GM12878 (cell line): ENCODE results near the gene LONRF3.
"Not testable (repeated sequence)": the region's sequence is repeated elsewhere in the genome, so short reads cannot be mapped to it uniquely, and the experiment has no call there.

ENCODE experiments used
- CHD2 ChIP-seq: IDR thresholded peaks from 2 replicates; pipeline ENCODE4 v1.6.1; 2011; ENCODE audit warnings: low read depth, low read length, improper control_type of control experiment, borderline replicate concordance
- CHD4 ChIP-seq: fragments of 200-600 bp; sonication (generic); IDR thresholded peaks from 2 replicates; pipeline ENCODE4 v1.6.1; 2016; ENCODE audit warnings: mild to moderate bottlenecking
- HDAC2 ChIP-seq: fragments of 200-600 bp; sonication (generic); IDR thresholded peaks from 2 replicates; pipeline ENCODE4 v1.6.1; 2017
- HDAC6 ChIP-seq: fragments of 200-600 bp; sonication (generic); IDR thresholded peaks from one replicate; pipeline ENCODE4 v1.8.0; 2017; ENCODE audit warnings: antibody characterized with exemption; ENCODE audit not compliant: unreplicated experiment
- NBN ChIP-seq: fragments of 450-650 bp; IDR thresholded peaks from 2 replicates; pipeline ENCODE4 v1.6.1; 2016
- NR2C1 ChIP-seq: fragments of 450-650 bp; IDR thresholded peaks from 2 replicates; pipeline ENCODE4 v1.6.1; 2017; ENCODE audit warnings: antibody characterized with exemption, mild to moderate bottlenecking, moderate library complexity
- POLR2A ChIP-seq: IDR thresholded peaks from 2 replicates; pipeline ENCODE4 v1.6.1; 2011; ENCODE audit warnings: low read depth, mild to moderate bottlenecking, low read length
- POLR2AphosphoS5 ChIP-seq: IDR thresholded peaks from 2 replicates; pipeline ENCODE4 v1.6.1; 2011; ENCODE audit warnings: mild to moderate bottlenecking, low read length, inconsistent platforms
- SREBF1 ChIP-seq: IDR thresholded peaks from 2 replicates; pipeline ENCODE4 v1.6.1; 2012; ENCODE audit warnings: mild to moderate bottlenecking, low read length
- TAF1 ChIP-seq: IDR thresholded peaks from 2 replicates; pipeline ENCODE4 v1.6.1; 2011; ENCODE audit warnings: mild to moderate bottlenecking, low read depth, low read length, borderline replicate concordance
- TCF12 ChIP-seq: IDR thresholded peaks from 2 replicates; pipeline ENCODE4 v1.6.1; 2011; ENCODE audit warnings: low read depth, mild to moderate bottlenecking, low read length
- TF ChIP-seq, protein P1 (sequence below), 3 experiments: IDR thresholded peaks in 2 of 3; conservative IDR thresholded peaks in 1 of 3; 2 replicates each; pipeline ENCODE4 v1.5.1; 2011; ENCODE audit warnings: low read depth in 3 of 3, low read length in 3 of 3, mild to moderate bottlenecking in 3 of 3, control low read depth in 2 of 3, moderate library complexity in 2 of 3, inconsistent platforms in 1 of 3, mixed read lengths in 1 of 3; ENCODE audit not compliant: control insufficient read depth in 2 of 3, insufficient read depth in 1 of 3; ENCODE audit errors: extremely low read depth in 1 of 3
- TF ChIP-seq, protein P2 (sequence below): IDR thresholded peaks from 2 replicates; pipeline ENCODE4 v1.6.1; 2011; ENCODE audit warnings: mild to moderate bottlenecking, low read depth, low read length, moderate library complexity; ENCODE audit not compliant: insufficient replicate concordance
- TF ChIP-seq, protein P3 (sequence below): fragments of 450-650 bp; IDR thresholded peaks from 2 replicates; pipeline ENCODE4 v1.6.1; 2017; ENCODE audit warnings: mild to moderate bottlenecking

DNA sequence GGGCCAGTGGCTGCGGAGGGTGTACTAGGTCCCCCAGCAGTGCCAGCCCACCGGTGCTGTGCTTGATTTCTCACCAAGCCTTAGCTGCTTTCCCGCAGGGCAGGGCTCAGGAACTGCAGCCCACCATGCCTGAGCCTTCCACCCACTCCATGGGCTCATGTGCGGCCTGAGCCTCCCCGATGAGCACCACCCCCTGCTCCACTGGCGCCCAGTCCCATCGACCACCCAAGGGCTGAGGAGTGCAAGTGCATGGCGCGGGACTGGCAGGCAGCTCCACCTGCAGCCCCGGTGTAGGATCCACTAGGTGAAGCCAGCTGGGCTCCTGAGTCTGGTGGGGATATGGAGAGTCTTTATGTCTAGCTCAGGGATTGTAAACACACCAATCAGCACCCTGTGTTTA, 55.2 kb downstream of the LONRF3 start:
- TF ChIP-seq CHD4, HDAC2, CHD2, POLR2A, NBN, POLR2AphosphoS5, TCF12, NR2C1, HDAC6, TAF1, SREBF1: not testable (repeated sequence)
- TF ChIP-seq, protein P1, sequence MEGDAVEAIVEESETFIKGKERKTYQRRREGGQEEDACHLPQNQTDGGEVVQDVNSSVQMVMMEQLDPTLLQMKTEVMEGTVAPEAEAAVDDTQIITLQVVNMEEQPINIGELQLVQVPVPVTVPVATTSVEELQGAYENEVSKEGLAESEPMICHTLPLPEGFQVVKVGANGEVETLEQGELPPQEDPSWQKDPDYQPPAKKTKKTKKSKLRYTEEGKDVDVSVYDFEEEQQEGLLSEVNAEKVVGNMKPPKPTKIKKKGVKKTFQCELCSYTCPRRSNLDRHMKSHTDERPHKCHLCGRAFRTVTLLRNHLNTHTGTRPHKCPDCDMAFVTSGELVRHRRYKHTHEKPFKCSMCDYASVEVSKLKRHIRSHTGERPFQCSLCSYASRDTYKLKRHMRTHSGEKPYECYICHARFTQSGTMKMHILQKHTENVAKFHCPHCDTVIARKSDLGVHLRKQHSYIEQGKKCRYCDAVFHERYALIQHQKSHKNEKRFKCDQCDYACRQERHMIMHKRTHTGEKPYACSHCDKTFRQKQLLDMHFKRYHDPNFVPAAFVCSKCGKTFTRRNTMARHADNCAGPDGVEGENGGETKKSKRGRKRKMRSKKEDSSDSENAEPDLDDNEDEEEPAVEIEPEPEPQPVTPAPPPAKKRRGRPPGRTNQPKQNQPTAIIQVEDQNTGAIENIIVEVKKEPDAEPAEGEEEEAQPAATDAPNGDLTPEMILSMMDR (IDR thresholded peaks at IDR 0.05 in 2 of 3, conservative IDR thresholded peaks at IDR 0.05 in 1 of 3; ENCODE audit: control insufficient read depth in 2 of 3, extremely low read depth in 1 of 3, insufficient read depth in 1 of 3, low read depth in 3 of 3, low read length in 3 of 3) = not testable (repeated sequence)
- TF ChIP-seq, protein P2, sequence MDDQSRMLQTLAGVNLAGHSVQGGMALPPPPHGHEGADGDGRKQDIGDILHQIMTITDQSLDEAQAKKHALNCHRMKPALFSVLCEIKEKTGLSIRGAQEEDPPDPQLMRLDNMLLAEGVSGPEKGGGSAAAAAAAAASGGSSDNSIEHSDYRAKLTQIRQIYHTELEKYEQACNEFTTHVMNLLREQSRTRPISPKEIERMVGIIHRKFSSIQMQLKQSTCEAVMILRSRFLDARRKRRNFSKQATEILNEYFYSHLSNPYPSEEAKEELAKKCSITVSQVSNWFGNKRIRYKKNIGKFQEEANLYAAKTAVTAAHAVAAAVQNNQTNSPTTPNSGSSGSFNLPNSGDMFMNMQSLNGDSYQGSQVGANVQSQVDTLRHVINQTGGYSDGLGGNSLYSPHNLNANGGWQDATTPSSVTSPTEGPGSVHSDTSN = not testable (repeated sequence)
- TF ChIP-seq, protein P3, sequence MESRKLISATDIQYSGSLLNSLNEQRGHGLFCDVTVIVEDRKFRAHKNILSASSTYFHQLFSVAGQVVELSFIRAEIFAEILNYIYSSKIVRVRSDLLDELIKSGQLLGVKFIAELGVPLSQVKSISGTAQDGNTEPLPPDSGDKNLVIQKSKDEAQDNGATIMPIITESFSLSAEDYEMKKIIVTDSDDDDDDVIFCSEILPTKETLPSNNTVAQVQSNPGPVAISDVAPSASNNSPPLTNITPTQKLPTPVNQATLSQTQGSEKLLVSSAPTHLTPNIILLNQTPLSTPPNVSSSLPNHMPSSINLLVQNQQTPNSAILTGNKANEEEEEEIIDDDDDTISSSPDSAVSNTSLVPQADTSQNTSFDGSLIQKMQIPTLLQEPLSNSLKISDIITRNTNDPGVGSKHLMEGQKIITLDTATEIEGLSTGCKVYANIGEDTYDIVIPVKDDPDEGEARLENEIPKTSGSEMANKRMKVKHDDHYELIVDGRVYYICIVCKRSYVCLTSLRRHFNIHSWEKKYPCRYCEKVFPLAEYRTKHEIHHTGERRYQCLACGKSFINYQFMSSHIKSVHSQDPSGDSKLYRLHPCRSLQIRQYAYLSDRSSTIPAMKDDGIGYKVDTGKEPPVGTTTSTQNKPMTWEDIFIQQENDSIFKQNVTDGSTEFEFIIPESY = not testable (repeated sequence)
